Activated CD8-positive, alpha-beta memory T cell treated with anti-CD3 and anti-CD28 coated beads for 36 hours (primary cell): Measurements from ENCODE around the gene MAB21L4. TPM values are rescaled to one million over a fixed set of nuclear protein-coding genes. Genes with fewer than 3 reads are reported as not detected.

Experiments used
- CTCF ChIA-PET: fragments of 350-600 bp; sonication (Branson Sonifier 250); formaldehyde crosslinking; loops from one replicate; lab custom pipeline; 2021; ENCODE audit warnings: antibody characterized with exemption; lab: Charles Lee
- POLR2A ChIA-PET: fragments of 350-600 bp; sonication (Branson Sonifier 250); formaldehyde crosslinking; loops from one replicate; lab custom pipeline; 2021; ENCODE audit warnings: antibody characterized with exemption; lab: Charles Lee
- total RNA-seq, 2 experiments: library from RNA; stranded (reverse); gene quantifications; one replicate each; pipeline ENCODE4 v1.2.3, GENCODE V29; 2021

Gene MAB21L4
- total RNA-seq, 2 experiments from 2014 or later = not detected

DNA sequence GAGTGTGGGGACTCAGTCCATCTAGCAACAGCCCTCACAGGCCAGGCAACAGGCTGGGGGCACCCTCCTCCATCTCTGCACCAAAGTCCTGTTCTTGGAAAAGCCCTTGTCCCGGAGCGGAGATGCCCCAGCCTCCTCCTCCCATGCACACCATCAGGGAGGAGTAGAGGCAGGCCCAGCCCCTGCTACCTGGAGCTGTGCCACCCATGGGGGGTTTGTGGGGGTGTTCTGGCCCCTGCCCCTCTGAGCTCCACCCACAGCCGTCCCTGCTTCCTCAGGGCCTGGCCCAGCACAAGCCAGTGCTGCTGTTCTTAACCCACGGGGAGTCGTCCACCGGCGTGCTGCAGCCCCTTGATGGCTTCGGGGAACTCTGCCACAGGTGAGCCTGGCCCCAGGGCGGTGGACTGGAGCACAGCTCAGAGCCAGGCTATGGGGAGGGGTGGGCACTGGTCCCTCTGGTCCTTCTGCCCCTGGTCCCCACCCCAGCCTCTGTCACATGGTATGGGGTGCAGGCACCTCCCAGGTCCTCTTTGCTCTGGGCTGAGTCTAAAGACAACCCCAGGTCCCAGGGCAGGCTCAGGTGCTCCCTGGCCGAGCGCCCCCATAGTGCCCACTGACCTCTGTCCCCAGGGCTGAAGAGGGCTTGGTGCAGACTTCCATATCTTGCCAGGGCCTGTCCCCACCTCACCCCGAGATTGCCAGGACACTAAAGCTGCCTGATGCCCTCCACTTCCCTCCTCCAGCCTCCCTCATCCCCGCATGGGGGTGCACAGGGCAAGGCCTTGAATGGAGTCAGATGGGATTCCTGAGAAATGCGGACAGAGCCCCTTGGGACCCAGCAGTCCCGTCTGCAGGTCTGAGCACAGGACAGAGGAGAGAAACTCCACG lies 24.6 kb downstream of the MAB21L4 start:
- ChIA-PET POLR2A (no interaction called here), CTCF (no interaction called here)

DNA sequence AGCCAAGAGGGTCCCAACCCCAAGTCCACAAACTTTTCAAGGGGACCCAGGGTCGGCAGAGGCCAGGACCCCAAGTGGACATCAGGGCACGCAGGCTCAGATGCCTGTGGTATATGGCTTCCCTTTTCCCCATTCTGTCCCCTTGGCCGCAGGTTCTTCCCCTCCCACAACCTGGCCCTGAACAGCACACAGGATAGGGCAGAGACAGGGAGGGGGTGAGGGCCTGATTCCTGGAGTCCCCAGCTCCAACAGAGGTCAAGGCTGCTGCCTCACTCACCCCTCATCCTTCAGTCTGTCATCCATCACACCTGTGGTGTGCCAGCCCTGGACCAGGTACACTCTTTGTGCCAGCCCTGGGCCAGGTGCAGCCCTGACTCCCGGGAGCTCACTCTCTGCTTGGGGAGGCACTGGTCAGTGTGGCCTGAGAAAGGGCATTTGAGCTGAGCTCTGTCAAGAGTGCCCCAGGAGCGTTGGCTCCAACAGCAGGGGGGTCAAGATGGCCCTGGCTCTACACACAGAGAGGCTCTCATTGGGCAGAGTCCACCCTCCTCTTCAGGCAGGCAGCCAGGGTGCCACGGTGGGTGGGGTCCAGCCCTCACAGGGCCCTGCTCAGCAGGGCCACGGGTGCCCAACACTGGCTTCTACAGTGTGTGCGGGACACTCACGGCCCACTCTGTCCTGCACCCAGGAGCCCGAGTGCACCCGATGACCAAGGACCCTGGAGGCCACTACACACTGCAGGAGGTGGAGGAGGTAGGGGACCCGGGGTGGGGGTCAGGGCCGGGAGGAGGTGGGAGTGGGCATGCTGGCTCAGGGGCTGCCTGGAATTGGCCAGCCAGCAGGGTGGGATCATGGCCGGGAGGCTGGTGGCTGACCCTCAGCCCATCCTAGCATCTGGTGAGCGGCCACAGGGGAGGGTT lies 25.7 kb downstream of the MAB21L4 start:
- ChIA-PET CTCF (no interaction called here), POLR2A (no interaction called here)

DNA sequence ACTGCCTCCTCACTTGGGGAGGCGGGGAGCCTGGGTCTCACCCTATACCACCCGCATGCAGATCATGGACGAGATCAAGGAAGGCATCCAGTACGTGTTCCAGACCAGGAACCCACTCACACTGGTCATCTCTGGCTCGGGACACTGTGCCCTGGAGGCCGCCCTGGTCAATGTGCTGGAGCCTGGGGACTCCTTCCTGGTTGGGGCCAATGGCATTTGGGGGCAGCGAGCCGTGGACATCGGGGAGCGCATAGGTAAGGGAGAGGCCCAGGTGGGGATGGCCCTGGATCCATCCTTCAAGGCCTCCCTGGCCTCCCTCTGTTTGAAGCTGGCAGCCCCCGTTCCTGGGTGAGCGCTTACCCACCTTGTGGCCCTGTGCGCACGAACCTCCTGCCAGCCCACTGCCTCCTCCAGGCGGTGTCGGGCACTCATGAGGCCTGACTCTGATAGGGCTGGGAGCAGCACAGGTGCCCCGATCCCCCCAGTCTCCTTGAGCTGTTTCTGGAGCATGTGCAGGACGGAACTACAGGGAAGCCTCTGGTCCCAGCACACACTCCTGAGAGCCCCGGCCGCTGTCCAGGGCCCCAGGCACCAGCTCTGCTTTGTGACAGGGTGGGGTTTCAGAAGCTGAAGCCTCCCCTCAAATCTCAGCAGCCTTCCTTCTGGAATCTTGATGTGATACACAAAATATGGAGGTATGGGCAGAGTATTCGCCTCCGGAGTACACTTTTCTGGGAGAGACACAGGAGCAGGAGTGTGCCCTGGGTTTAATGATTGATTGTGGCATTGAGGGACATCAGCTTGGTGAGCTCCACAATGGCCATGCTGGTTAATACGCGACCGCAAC lies 26.6 kb downstream of the MAB21L4 start:
- ChIA-PET POLR2A (no interaction called here), CTCF (no interaction called here)

DNA sequence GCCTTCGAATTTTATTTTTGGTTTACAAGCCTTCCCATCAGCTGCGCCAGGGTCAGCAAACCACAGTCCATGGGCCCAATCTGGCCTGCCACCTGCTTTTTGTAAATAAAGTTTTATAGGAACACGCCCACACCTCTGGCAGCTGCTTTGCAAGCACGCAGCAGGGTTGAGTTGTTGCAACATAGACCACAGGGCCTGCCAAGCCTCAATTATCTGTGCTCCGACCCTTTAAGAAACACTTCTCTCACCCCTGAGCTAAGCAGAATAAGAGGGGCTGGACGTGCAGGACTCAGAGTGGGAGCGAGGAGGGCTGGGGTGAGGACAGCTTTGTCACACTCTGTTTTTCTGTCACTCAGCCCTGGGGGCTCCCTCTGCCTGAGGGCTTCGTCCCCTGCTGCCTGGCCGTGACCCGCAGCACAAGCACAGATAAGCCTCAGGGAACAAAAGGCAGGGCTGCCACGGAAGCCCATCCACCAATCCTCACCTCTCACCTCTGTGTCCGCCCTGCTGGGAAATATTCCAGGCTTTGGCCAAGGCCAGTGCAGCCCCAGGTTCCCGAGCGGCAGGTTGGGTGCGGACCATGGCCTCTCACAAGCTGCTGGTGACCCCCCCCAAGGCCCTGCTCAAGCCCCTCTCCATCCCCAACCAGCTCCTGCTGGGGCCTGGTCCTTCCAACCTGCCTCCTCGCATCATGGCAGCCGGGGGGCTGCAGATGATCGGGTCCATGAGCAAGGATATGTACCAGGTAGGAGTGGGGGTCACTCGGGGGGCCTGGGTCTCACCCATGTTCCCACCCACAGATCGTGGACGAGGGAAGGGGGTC lies 27.5 kb downstream of the MAB21L4 start, which contains the start of gene AGXT:
TSS of gene AGXT (plus strand) at position 539 of the 823 bp plus-strand sequence. CDS start at position 581, 42 bp downstream.
- ChIA-PET CTCF (no interaction called here), POLR2A (no interaction called here)

DNA sequence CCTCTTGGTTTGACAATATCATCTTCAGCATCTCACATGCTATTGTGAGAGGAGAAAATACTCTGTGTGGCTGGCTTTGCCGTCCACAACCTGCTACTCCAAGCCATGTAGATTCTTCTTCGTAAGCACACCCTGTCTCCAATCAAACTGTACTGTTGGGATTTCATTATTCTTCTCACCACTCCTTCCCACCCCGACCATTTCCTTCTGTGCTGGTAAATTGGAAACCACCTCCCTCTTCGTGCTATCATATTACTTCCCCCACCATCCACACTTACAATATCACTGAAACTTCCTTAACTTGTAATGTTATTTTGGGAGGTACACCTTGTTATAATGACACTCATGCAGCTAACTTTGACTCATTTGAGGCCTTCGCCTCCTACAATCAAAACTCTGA lies 30.6 kb downstream of the MAB21L4 start:
- CTCF ChIA-PET = interaction anchor here (0.7 kb wide), 1 partner anchor 60 kb away, joined by 4 read pairs; no protein-coding TSS in a partner anchor
- POLR2A ChIA-PET = no interaction called here

DNA sequence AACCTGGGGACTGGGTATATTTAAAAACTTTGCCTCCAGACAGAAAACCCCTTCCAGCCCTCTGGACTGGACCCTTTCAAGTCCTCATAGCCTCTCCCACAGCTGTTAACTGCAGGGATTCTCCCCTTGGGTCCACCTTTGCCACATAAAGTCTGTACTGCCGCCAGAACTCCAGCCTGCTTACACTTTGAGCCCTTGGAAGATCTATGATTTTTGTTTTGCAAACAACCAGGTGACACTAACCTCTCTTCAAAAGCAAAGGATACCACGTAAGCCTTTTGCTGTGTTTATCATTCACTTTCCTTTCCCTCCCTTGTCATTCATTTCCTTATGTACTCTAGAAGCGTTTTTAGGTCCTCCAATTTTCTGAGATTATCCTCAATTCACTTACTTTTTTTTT lies 31.5 kb downstream of the MAB21L4 start:
- ChIA-PET CTCF (no interaction called here), POLR2A (no interaction called here)

DNA sequence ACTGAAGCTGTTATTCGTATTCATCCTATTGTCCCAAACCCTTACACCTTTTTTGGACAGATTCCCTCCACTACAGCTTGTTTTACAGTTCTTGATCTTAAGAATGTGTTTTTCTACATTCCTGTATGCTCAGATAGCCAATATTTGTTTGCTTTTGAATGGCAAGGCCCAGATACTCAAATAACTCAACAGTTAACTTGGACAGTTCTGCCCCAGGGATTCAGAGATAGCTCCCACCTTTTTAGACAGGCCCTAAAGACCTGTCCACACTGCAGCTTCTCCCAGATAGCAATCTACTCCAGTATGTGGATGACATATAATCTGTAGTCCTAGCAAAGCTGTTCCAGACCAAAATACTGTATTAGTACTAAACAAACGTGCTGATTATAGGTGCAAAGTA lies 34.4 kb downstream of the MAB21L4 start:
- POLR2A ChIA-PET = no interaction called here
- CTCF ChIA-PET = interaction anchor here (0.9 kb wide), 1 partner anchor 10 kb away, joined by 6 read pairs; no protein-coding TSS in a partner anchor

DNA sequence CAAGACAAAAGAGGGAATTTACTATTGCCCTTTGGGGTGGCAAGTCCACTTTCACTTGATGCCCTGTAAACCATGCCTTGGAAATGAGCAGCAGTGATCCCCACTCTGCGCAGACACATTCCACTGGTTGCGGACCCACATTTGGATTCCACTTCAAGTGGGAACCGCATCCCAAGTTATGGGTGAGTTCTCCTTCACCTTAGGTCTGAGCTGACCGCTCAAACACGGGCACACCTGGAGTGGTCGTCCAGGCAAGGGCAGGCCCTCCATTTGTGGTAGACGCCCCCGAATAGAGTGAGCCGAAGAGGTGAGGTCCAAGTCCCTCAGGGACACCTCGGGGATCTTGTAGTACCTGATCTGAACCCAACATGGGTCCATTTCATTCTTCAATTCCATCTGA lies 37.1 kb downstream of the MAB21L4 start:
- CTCF ChIA-PET = no interaction called here
- POLR2A ChIA-PET = no interaction called here

DNA sequence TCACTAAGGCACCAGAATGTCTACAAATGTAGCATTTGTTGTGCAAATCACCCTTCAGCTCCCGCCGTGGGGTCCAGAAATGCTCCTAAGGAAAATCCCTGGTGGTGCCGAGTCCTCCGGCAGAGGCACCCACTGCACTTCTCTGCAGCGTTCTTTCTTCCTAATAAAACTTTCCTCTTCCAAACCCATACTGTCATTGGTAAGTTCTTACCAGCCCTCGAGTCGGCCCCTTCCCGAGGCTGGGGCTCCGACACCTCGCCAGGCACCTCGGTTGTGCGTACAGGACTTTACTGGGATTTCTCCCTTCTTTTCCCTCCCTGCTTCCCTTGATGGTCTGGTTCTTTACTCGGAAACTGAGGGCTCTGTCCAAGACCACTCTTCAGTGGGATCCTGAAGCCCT lies 37.6 kb downstream of the MAB21L4 start:
- ChIA-PET POLR2A (no interaction called here), CTCF (no interaction called here)

DNA sequence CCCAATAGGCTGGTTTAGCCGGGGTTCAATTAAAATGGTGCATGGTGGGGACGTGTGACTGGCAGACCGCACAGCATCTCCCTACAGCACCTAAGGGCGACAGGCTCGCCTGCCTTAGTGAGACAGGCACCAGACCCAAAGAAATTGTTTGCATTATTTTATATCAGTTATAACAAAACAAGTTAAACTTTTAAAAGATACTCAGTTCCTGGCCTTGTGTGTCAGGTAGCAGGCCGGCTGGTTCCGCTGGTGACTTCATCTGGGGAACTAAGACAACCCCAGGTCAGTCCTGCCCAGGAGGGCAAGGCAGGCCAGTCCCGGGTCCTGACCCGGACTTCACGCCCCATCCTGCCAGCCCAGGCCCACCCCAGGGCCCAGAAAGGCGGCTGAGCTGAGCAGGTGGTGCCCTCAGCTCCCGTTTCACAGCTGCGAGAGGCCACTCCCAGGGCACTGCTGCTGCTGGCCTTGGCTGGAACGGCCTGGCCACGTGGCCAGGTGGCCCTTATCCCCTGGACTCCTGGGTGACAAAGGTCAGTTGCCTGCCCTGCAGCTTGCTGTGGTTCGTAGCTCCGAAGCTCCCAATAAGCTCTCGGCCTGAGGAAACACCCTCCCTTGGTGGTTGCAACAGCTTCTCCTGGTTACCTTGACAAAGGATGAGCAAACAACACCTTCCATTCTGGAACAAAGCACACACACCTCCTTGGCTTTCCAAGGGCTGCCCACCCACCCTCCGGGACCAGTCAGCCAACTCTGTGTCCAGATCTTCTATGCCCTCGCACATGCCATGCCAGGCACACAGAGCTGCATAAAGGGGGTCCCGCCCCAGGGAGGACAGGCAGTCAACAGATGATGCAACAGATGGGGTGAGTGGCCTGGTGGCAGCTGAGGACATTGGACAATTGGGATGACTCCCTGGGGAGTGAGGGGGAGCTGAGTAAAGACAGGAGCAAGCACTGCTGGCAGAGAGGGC lies 38.6 kb downstream of the MAB21L4 start:
- CTCF ChIA-PET = interaction anchor here (0.6 kb wide), 1 partner anchor 15 kb away, joined by 3 read pairs; no protein-coding TSS in a partner anchor
- POLR2A ChIA-PET = no interaction called here

DNA sequence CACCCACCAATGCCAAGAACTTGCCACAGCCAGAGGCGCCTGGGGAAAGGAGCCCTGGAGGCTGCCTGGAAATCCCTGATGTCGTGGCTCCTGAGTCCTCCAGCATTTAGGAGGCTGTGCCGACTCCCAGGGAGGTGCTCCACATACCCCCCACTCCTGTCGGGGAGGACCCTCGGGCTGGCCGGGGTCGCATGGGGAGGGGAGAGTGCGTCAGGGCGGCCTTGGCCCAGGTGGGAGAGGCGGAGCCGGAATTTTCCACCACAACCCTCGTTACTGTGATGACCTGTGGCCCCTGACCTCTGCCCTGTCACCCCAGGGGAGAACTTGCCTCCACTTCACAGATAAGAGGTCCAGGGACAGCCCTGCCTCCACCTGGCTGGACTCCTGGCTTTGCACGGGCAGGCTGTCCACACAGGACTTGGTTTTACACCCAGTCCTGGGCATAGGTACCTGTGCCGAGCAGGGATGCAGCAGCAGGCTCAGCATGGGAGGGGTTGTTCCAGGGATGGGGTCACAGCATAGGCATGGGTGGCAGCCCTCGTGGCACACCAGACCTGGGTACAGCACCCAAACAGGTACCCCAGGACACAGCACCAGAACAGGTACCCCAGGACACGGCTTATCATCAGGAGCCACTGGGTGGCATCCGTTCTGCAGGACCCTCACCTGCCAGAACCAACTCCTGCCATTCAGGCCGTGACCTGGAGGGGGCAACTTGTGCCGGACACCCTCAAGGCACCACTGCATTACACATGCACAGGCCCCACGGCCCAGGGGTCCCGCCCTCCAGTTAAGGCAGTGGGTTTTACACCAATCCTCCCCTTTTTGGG lies 39.6 kb downstream of the MAB21L4 start:
- POLR2A ChIA-PET = no interaction called here
- CTCF ChIA-PET = no interaction called here

DNA sequence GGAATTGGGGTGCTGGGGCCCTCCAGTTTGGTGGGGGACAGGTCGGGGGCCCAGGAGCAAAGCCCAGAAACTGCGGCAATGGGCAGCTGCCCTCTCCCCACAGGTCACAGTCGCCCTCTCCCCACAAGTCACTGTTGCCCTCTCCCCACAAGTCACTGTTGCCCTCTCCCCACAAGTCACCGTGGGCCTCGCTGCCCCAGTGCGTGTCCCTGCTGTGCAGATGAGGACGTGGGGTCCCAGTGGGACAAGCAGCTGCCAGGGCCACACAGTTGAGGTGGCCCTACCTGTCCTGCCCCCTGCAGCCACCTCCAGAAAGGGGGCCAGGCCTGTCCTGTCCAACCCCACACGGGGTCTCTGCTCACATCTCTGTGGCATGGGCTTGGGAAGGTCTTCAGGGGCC lies 40.3 kb downstream of the MAB21L4 start:
- CTCF ChIA-PET = no interaction called here
- POLR2A ChIA-PET = no interaction called here

DNA sequence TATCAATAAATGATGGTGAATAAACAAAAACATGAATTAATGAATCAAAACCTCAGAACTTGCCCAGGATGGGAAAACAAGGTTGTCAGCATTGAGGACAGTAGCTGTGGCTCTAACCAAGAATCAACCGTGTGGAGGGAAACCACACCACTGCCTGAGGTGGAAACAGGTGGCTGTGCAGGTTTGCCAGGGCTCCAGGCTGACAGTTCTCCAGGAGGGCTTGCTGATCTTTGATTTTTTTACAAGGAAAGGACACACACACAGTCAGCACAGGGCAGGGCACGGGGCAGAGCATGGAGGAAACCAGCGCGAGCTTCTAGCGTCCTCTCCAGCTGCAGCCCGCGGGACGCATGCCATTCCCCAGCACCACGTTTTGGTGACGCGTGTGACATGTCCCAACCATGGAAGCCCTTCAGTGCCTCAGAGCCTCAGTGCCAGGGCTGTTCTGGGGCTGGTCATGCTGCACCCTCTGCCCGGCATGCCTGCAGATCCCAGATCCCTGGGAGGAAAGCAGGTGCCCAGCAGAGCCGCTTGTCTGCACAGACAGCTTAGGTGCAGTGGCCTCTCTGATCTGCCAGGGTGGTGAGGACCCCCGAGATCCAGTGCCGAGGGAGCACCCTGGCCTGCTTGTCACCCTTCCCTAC lies 43.2 kb downstream of the MAB21L4 start:
- ChIA-PET POLR2A (no interaction called here), CTCF (no interaction called here)

DNA sequence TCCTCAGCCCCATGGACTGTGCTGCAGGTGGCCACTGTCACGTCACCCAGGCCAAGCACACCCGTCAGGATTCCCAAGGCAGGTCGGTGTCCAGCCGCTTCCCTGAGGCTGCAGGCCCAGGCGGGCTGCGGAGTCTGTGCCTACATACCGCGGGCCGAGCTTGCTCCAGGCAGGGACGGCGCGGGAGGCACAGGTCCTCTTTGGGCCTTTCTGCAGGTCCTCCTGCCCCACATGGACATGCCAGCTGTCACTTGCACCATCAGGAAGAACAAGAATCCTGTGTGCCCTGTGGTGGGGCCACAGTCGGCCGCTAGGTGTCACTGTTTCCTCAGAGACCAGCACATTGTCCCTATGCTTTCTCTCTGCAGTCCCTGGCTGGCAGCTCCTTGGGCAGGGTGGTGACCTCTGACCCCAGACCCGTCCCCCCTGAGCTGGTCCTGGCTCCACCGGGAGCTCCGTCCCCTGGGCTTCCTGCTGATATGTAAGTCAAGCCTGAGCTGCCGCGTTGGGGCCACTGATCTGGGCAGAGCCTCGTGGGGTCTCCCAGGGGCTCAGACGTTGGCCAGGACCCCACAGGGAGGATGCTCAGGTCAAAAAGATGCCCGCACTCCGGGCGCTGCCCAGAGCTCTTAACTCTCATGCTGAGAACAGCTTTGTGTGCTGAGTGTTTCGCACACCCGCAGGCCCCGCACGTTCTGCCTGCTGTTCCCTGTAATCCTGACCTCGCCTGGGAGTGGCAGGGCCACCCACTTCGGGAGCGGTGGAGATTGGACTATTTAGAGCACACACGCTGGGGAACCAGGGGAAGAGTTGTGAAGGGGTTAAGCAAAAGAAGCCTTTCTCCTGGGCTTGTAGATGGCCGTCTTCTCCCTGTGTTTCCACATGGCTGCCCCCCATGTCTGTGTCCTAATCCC lies 44.6 kb downstream of the MAB21L4 start:
- ChIA-PET CTCF (interaction anchor here (0.6 to 1.6 kb wide), 6 partner anchors 10 to 941 kb away, joined by 3 to 7 read pairs (median 3); no protein-coding TSS in a partner anchor), POLR2A (no interaction called here)

DNA sequence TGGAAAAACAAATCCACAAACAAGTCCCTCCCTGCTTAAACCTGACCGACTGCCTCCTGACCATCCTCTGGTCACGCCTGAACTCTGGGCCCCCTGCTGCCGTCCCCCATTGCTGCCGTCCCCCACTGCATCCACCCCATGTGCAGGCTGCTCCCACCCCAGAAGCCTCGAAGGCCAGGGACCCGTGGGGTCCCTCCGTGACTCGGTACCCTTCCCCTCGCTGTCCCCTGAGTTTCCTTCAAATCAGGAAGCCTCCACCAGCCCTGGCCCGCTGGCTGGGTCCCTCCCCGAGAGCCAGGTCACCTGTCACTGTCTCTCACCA lies 45.2 kb downstream of the MAB21L4 start:
- CTCF ChIA-PET = interaction anchor here (1.0 to 1.6 kb wide), 5 partner anchors 10 to 406 kb away, joined by 3 to 7 read pairs (median 3); no protein-coding TSS in a partner anchor
- POLR2A ChIA-PET = no interaction called here
